Osteoblast (primary cell): Measurements from ENCODE around the gene CIT. TPM values are rescaled to one million over a fixed set of nuclear protein-coding genes. Genes with fewer than 3 reads are reported as not detected.

Experiments used
- DNase-seq: peaks from one replicate; pipeline ENCODE4 v3.0.0; 2011; ENCODE audit warnings: low spot score, mixed read lengths; ENCODE audit not compliant: insufficient read length; ENCODE audit errors: missing footprints
- H2AFZ ChIP-seq: 2 replicates; pipeline ENCODE4 v1.6.0; 2011; ENCODE audit warnings: mild to moderate bottlenecking, low read length
- H3K27ac ChIP-seq: 2 replicates; pipeline ENCODE4 v1.5.1; 2011; ENCODE audit warnings: mild to moderate bottlenecking, low read depth, low read length, moderate library complexity
- H3K27me3 ChIP-seq: 2 replicates; pipeline ENCODE4 v1.6.0; 2012; ENCODE audit warnings: mild to moderate bottlenecking, control low read depth, inconsistent platforms, low read length, moderate library complexity; ENCODE audit not compliant: insufficient read depth
- H3K36me3 ChIP-seq: 2 replicates; pipeline ENCODE4 v1.5.1; 2011; ENCODE audit warnings: mild to moderate bottlenecking, low read length, control low read depth, moderate library complexity; ENCODE audit not compliant: insufficient read depth
- H3K4me1 ChIP-seq: 2 replicates; pipeline ENCODE4 v1.5.1; 2011; ENCODE audit warnings: mild to moderate bottlenecking, low read length, control low read depth, moderate library complexity; ENCODE audit not compliant: insufficient read depth
- H3K4me2 ChIP-seq: 2 replicates; pipeline ENCODE4 v1.6.0; 2011; ENCODE audit warnings: mild to moderate bottlenecking, low read length; ENCODE audit not compliant: insufficient read depth
- H3K4me3 ChIP-seq: fragments of 200-600 bp; sonication (generic); 3 replicates; pipeline ENCODE4 v1.5.1; 2012; ENCODE audit warnings: mild to moderate bottlenecking, low read length, inconsistent platforms; ENCODE audit not compliant: insufficient read depth
- H3K79me2 ChIP-seq: 2 replicates; pipeline ENCODE4 v1.6.0; 2012; ENCODE audit warnings: mild to moderate bottlenecking, low read length, control low read depth, inconsistent platforms; ENCODE audit not compliant: insufficient read depth
- H3K9me3 ChIP-seq: 2 replicates; pipeline ENCODE4 v1.5.1; 2011; ENCODE audit warnings: low read depth, low read length, control low read depth
- H4K20me1 ChIP-seq: 2 replicates; pipeline ENCODE4 v1.6.0; 2012; ENCODE audit warnings: mild to moderate bottlenecking, low read length, control low read depth; ENCODE audit not compliant: insufficient read depth
- CTCF ChIP-seq: IDR thresholded peaks from 2 replicates; pipeline ENCODE4 v1.5.1; 2011; ENCODE audit warnings: mild to moderate bottlenecking, low read depth, low read length, moderate library complexity; ENCODE audit errors: extremely low read depth
- total RNA-seq: library from RNA; depleted of rRNA; stranded (reverse); fragments of >200 nt; gene quantifications from 2 replicates; pipeline ENCODE4 v1.2.3, GENCODE V29; 2012

Gene CIT
- total RNA-seq, 1 donor = 10.1 TPM

- no peaks in the 10 kb centered on the region for H4K20me1 ChIP-seq
- no peak overlapping the region for H3K27ac ChIP-seq
- no peaks in the 10 kb centered on the region for H3K9me3 ChIP-seq
- DNase-seq = no peak
- H3K4me2 ChIP-seq = no peak overlapping the region
- no peaks in the 10 kb centered on the region for H3K36me3 ChIP-seq
- TF ChIP-seq CTCF = peak; percentile 74
- H3K27me3 ChIP-seq = no peaks in the 10 kb centered on the region
- H2AFZ ChIP-seq = no peak overlapping the region
- H3K4me3 ChIP-seq = no peak overlapping the region
- no peaks in the 10 kb centered on the region for H3K79me2 ChIP-seq
- H3K4me1 ChIP-seq = no peaks in the 10 kb centered on the region
These were observed 227.8 kb downstream of the CIT start for GRCh38 chr12:119649202-119649808.

GRCh38 chr12:119645535-119646059 is 231.5 kb downstream of the CIT start:
- TF ChIP-seq CTCF = no peak
- Histone ChIP-seq H2AFZ (no peak overlapping the region), H3K4me2 (no peak overlapping the region), H4K20me1 (no peaks in the 10 kb centered on the region), H3K79me2 (no peaks in the 10 kb centered on the region), H3K4me3 (no peak overlapping the region), H3K27ac (no peak overlapping the region), H3K27me3 (no peaks in the 10 kb centered on the region), H3K9me3 (no peaks in the 10 kb centered on the region), H3K4me1 (no peaks in the 10 kb centered on the region), H3K36me3 (no peaks in the 10 kb centered on the region)
- no peak for DNase-seq

GRCh38 chr12:119644930-119645329 is 232.2 kb downstream of the CIT start:
- no peak overlapping the region for H3K4me2 ChIP-seq
- no peaks in the 10 kb centered on the region for H3K36me3 ChIP-seq
- no peak overlapping the region for H3K4me3 ChIP-seq
- H4K20me1 ChIP-seq = no peaks in the 10 kb centered on the region
- H3K4me1 ChIP-seq = no peaks in the 10 kb centered on the region
- no peak for DNase-seq
- H2AFZ ChIP-seq = no peak overlapping the region
- no peaks in the 10 kb centered on the region for H3K27me3 ChIP-seq
- no peaks in the 10 kb centered on the region for H3K9me3 ChIP-seq
- H3K27ac ChIP-seq = no peak overlapping the region
- no peak for TF ChIP-seq CTCF
- no peaks in the 10 kb centered on the region for H3K79me2 ChIP-seq

GRCh38 chr12:119642986-119643385 is 234.1 kb downstream of the CIT start:
- Histone ChIP-seq H3K27ac (no peak overlapping the region), H4K20me1 (no peaks in the 10 kb centered on the region), H3K9me3 (no peaks in the 10 kb centered on the region), H3K27me3 (no peaks in the 10 kb centered on the region), H3K36me3 (no peaks in the 10 kb centered on the region), H3K4me2 (no peak overlapping the region), H3K4me1 (no peaks in the 10 kb centered on the region), H2AFZ (no peak overlapping the region), H3K4me3 (no peak overlapping the region), H3K79me2 (no peaks in the 10 kb centered on the region)
- no peak for DNase-seq
- peak; percentile 33 for TF ChIP-seq CTCF

Other genes starting within 250 kb of the CIT start
- gene PRKAB1, start 209.2 kb downstream of the CIT start, total RNA-seq = 16.6 and 25.3 TPM in 2 replicates
- not detected in 2 replicates for gene BICDL1, start 111.9 kb upstream of the CIT start, total RNA-seq
- 25.0 and 27.4 TPM in 2 replicates for gene RAB35, start 239.4 kb upstream of the CIT start, total RNA-seq